GM21423 (cell line): Measurements from ENCODE around the gene NELFB.

ENCODE experiments used
- ATAC-seq: cut with Tn5 transposase; IDR thresholded peaks from one replicate; pipeline ENCODE4 v1.9.1; 2021; ENCODE audit warnings: mild to moderate bottlenecking, moderate library complexity; ENCODE audit not compliant: unreplicated experiment

The NELFB gene

GRCh38 chr9:137266585-137267453 is 11.7 kb downstream of the NELFB start:
- no peak for ATAC-seq

DNA sequence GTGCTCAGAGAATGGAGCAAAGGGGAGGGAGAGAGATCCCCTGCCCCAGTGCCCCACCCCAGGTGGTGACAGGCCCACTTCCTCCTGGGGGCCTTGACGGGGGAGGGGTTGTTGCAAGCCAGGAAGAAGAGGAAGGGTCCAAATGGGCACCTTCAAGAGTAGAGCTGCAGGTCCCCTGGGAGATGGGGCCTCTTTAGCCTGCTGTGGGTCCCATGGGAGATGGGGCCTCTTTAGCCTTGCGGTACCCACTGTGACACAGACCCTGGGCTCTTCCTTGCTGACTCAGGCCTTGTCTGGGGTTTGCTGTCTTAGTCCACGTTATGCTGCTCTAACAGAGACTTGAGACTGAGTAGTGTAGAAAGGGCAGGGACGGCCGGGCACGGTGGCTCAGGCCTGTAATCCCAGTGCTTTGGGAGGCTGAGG is 12.8 kb downstream of the NELFB start:
- no peak for ATAC-seq

- no peak for ATAC-seq
Observed at GRCh38 chr9:137268538-137269201, 13.5 kb downstream of the NELFB start.

- no peak for ATAC-seq
Observed at GRCh38 chr9:137269231-137269772, 14.2 kb downstream of the NELFB start.

GRCh38 chr9:137270929-137271695 is 16.0 kb downstream of the NELFB start:
- ATAC-seq = no peak

- ATAC-seq = no peak
Observed at GRCh38 chr9:137271696-137272076, 16.6 kb downstream of the NELFB start.

DNA sequence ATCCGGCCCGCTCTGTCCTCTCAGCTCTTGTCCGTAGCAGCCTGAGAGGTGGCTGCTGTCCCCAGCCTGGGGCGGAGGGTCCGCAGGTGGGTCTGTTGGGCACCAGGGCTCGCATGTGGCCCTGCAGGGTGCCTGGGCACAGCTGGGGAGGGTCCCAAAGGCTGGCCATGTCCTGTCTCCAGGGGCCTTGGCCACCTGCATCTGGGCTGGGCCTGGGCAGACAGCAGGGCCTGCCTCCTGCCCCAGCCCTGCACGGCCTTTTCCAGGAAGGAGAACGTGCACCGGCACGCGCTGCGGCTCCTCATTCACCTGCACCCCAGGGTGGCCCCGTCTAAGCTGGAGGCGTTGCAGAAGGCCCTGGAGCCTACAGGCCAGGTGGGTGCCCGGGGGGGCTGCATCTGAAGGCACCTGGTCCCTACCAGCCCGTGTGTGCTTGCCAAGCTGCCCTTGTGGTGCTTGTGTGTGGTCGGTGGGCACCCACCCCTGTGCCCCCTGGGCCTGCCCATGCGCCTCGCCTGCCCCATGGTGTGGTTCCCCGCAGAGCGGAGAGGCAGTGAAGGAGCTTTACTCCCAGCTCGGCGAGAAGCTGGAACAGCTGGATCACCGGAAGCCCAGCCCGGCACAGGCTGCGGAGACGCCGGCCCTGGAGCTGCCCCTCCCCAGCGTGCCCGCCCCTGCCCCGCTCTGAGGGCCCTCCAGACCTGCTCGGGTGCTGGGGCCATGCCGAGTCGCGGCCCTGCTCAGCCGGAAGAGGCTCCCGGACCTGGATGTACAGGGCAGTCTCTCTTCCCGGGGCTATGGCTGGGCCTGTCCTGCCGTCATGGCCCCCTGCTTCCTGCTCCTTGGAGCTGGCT is 17.3 kb downstream of the NELFB start:
- ATAC-seq = no peak

DNA sequence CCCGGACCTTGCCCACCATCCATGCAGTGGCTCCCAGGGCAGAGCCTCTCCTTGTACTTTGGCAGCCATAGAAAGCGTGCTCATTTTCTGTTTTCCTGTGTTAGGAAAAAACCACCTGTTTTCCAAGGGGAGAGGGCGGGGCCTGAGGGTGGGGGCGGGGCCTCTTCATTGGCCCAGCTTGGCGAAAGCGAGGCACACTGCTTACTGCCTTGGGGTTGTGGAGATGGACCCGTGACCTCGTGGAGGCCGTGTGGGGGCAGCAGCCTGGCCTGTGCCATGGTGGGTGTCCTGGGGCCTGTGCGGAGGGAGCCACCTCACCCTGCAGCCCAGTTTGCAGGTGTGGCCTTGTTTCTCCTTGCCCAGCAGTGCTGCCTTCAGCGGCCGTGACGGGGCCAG is 18.0 kb downstream of the NELFB start:
- no peak for ATAC-seq

GRCh38 chr9:137273611-137274320 is 18.6 kb downstream of the NELFB start:
- no peak for ATAC-seq

DNA sequence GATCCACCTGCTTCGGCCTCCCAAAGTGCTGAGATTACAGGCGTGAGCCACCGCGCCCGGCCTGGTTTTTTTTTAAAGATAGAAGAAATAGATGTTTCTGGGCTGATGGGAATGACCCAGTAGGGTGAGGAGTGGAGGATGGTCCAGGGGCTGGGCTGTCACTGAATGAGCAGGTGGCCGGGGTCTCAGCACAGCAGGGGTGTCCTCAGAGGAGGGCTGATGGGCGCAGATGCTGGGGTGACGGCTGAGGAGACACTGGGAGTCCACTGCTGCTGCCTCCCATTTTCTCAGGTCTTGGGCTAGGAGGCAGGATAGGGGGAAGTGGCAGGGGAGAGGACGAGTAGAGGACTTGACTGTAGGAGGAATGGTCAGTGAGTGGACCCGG is 20.1 kb downstream of the NELFB start:
- no peak for ATAC-seq

DNA sequence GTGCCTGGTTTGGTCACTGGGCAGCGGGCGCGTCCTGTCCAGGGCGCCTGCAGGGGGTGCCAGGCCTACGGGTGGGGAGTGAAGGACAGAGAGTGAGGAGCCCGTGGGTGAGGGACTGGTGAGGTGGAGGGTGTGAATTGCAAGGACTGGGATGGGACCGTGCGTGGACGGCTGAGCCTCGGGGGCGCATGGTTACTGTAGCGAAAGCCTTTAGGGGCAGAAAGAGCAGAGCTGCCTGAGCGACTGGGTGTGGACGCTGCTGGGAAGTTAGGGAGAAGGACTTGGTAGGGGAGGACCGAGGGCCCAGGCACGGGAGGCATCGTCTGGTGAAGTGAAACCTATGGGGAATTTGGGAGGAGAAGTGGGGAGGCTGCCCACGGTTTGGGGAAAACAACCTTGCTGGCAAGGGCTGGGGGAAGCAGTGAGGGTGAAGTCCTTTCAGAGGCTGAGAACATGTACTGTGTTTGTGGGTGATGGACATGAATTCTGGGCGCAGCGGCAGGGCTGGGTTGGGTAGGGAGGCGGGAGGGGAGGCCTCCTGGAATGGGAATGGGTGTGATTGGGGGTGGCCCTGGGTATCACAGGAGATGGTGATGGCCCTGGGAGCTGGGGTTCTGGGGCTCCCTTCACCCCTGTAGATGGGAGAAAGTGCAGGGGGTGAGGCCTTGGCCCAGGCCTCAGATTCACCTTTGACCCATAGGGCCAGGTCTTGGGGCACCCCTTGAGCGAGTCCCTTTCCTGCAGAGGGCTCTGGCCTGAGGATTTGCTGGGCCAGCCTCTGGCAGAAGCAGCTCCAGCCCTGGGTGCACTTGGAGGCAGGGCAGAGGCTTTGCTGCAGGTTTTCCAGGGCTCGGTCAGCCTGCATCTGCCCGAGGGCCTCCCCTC is 20.7 kb downstream of the NELFB start:
- ATAC-seq = no peak

DNA sequence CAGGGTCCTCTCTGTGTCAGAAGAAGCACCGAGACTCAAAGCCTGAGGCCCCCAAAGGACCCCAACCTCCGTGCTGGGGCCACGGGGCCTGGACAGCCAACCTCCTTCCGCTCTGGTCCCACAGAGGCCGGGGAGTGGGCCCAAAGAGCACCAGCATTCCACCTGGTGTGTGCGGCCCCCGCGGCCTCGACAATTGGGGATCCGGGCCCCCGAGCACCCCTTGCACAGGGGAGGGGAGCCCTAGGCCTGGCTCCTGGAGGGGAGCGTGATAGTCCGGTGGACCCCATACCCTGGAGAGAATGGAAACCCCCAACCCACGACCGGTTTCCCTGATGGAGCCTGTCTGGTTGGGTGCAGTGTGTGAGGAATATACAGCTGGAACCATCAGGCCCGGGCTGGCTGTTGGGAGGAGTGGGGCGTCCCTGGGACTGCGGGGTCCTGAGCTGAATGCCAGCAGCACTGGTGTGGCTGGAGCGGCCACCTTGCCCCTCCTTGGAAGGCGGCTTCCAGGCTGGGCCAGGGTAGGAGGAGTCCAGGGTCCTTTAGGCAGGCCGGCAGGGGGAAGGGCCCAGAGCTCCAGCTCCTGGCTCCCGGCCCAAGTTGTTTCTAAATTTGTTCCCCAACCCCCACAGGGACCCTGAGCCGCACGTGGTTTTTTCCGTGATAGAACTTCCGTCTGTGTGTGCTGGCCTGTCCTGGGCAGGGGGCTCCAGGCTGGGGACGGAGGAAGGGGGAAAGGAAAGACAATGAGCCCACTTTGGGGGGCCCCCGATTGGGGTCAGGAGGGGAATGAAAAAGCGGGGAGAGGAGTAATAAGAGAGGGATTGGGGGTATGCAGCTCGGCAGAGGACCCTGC is 21.6 kb downstream of the NELFB start:
- no peak for ATAC-seq

GRCh38 chr9:137277329-137278041 is 22.4 kb downstream of the NELFB start, which contains the start of gene TOR4A:
TSS of gene TOR4A (plus strand) at chr9:137277726. CDS start at chr9:137278690, 964 bp downstream.
- peak; percentile 82 for ATAC-seq

- ATAC-seq = no peak
Observed at GRCh38 chr9:137278061-137278701, 23.1 kb downstream of the NELFB start.

DNA sequence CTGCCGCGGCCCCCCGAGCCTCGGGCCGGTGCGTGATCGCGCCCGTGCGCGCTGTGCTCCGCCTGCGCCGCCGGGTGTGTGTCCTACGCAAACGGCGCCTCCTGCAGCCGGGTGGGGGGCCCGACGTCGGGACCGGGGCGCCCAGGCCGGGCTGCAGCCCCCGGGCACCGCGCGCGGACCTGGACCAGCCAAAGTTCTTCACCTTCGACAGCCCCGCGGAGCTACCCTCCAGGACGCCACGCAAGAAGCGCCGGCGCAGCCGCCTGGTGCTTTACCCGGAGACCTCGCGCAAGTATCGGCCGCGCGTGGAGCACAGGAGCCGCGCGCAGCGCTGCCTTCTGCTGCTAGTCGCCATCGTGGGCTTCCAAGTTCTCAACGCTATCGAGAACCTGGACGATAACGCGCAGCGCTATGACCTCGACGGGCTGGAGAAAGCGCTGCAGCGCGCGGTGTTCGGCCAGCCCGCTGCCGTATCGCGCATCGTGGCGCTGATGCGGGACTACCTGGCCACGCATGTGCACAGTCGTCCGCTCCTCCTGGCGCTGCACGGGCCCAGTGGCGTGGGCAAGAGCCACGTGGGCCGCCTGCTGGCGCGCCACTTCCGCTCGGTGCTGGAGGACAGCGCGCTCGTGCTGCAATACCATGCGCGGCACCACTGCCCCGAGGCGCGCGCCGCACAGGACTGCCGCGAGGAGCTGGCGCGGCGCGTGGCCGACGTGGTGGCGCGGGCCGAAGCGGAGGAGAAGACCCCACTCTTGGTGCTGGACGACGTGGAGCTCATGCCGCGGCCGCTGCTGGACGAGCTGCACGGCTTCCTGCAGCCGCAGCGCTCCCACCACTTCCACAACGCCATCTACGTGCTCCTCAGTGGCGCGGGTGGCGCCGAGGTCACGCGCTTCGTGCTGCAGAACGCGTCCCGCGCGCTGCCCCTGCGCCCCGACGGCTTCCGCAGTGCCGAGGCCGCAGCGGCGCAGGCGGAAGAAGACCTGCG is 23.9 kb downstream of the NELFB start:
- no peak for ATAC-seq
